ENCODE results near the gene MCRIP2. TPM values are rescaled to one million over a fixed set of nuclear protein-coding genes. Genes with fewer than 3 reads are reported as not detected.
A peak's percentile ranks its signal among the peaks of the same experiment; 100 is the strongest.

Gene MCRIP2
- total RNA-seq, 1 experiment from 2014 or later, result 22.4 TPM

DNA sequence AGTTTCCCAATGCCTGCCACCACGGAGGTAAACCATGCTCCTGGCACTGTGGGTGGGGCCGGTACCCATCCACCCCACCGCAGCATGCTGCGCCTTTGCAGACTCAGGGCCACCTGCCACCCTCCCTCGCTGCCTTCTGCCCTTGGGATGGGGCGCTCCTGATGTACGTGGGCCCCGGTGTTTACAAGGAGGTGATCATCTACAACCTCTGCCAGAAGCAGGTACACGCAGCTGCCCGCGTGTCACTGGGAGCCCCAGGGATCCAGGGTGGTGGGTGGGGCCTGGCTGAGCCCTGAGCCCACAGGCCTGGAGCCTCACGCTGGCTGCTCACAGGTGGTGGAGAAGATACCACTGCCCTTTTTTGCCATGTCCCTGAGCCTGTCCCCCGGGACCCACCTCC lies 24.9 kb downstream of the MCRIP2 start:
- CTCF ChIA-PET, result no interaction called here

DNA sequence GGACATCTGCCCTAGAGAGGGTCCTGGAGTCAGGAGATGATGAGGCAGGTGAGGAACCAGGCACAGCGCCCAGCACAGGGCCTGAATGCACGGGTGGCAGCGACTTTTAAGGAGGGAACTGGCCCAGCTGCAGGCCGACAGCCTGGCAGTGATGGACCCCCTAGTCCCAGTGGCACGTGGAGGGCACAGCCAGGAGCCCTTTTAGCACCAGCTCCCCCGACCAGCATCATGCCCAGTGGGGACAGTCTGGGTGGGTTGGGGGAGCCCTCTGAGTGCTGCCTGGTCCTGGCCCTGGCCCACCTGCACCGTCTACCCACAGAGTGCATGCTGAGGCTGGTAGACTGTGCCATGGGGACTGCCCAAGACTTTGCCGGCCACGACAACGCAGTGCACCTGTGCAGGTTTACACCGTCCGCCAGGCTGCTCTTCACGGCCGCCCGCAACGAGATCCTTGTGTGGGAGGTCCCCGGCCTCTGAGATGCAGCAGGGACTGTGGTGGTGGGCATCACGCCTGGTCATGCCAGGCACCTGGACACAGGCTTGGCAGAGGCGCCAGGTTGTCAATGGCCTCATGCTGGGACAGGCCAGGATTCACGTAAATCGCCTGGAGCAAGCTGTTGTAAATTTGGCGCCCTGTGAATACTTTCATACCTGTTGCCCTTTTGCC lies 25.6 kb downstream of the MCRIP2 start:
- BruUV-seq (replicated peaks), result no TSS peak

More for the DNA sequence above, 24.9 kb downstream of the MCRIP2 start:
- Histone ChIP-seq H3K4me3 (ENCODE audit: low read depth, low read length, poor library complexity, severe bottlenecking) (no peak overlapping the region), H3K27ac (ENCODE audit: low read depth, low read length, poor library complexity, severe bottlenecking) (no peak overlapping the region), H3K4me1 (ENCODE audit: insufficient read depth, low read length, poor library complexity, severe bottlenecking) (peaks cover 3% of the 10 kb centered on the region), H3K36me3 (ENCODE audit: insufficient read depth, low read length, poor library complexity, severe bottlenecking) (peaks cover 25% of the 10 kb centered on the region), H3K9me3 (ENCODE audit: low read depth, low read length, poor library complexity, severe bottlenecking) (no peaks in the 10 kb centered on the region), H3K27me3 (replicated peaks; ENCODE audit: insufficient read depth, low read depth, low read length, poor library complexity) (no peaks in the 10 kb centered on the region)
- POLR2A ChIA-PET (ENCODE audit: low non-redundant PET), result no interaction called here
- no TSS peak for BruUV-seq (replicated peaks)
- no peak for DNase-seq (ENCODE audit: low spot score)
- TF ChIP-seq EZH2 (IDR thresholded peaks at IDR 0.05; ENCODE audit: borderline replicate concordance, low read depth, low read length, poor library complexity, severe bottlenecking), result no peak
- intact Hi-C loops (cut with micrococcal nuclease; ENCODE audit: unreplicated experiment), result no loop called here

DNA sequence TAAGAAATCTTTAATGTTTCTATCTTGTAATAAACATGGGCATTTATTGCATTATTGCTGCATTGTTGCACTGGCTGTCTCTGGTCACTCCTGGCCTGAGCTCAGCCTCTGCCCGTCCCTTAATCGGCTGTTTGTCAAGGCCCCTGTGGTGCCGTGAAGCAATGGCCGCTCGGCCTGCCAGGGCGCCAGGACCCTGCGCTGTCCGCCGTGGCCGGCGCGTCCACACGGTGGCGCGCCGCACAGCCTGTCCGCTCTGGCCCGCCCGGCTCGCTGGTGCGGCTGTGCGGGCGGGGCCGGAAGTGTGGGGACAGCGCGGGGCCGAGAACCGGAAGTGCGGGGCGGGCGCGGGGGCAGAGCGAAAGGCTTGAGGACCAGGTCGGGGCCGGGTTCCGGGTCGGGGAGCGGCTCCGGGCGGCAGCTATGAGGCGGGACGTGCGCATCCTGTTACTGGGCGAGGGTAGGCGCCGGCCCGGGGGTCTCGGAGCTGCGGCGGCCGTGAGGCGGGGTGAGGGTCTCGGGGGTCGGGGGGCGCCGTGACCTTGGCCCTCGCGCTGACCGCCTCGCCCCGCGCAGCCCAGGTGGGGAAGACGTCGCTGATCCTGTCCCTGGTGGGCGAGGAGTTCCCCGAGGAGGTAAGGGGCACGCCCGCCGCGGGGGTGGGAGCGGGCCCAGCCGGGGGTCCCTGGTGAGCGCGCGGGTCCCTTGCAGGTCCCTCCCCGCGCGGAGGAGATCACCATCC lies 26.3 kb downstream of the MCRIP2 start, which contains the start of gene RHOT2:
Gene RHOT2, plus strand, starts transcription at position 353 of the 739 bp plus-strand sequence. Its CDS starts 68 bp downstream, at position 421.
- peaks cover 35% of the 10 kb centered on the region for H3K36me3 ChIP-seq (ENCODE audit: insufficient read depth, low read length, poor library complexity, severe bottlenecking)
- POLR2A ChIA-PET (ENCODE audit: low non-redundant PET), result no interaction called here
- CTCF ChIA-PET, result no interaction called here
- intact Hi-C loops (cut with micrococcal nuclease; ENCODE audit: unreplicated experiment), result no loop called here
- DNase-seq (ENCODE audit: low spot score), result peak; percentile 96
- H3K27me3 ChIP-seq (replicated peaks; ENCODE audit: insufficient read depth, low read depth, low read length, poor library complexity), result no peaks in the 10 kb centered on the region
- H3K9me3 ChIP-seq (ENCODE audit: low read depth, low read length, poor library complexity, severe bottlenecking), result no peaks in the 10 kb centered on the region
- H3K4me3 ChIP-seq (ENCODE audit: low read depth, low read length, poor library complexity, severe bottlenecking), result peak within 1 kb of the TSS; percentile 99
- TF ChIP-seq, protein P1, sequence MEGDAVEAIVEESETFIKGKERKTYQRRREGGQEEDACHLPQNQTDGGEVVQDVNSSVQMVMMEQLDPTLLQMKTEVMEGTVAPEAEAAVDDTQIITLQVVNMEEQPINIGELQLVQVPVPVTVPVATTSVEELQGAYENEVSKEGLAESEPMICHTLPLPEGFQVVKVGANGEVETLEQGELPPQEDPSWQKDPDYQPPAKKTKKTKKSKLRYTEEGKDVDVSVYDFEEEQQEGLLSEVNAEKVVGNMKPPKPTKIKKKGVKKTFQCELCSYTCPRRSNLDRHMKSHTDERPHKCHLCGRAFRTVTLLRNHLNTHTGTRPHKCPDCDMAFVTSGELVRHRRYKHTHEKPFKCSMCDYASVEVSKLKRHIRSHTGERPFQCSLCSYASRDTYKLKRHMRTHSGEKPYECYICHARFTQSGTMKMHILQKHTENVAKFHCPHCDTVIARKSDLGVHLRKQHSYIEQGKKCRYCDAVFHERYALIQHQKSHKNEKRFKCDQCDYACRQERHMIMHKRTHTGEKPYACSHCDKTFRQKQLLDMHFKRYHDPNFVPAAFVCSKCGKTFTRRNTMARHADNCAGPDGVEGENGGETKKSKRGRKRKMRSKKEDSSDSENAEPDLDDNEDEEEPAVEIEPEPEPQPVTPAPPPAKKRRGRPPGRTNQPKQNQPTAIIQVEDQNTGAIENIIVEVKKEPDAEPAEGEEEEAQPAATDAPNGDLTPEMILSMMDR (conservative IDR thresholded peaks at IDR 0.05; ENCODE audit: low read depth, low read length), result peak; percentile 76
- TF ChIP-seq EZH2 (IDR thresholded peaks at IDR 0.05; ENCODE audit: borderline replicate concordance, low read depth, low read length, poor library complexity, severe bottlenecking), result no peak
- no TSS peak for BruUV-seq (replicated peaks)
- H3K27ac ChIP-seq (ENCODE audit: low read depth, low read length, poor library complexity, severe bottlenecking), result peak within 1 kb of the TSS; percentile 94
- H3K4me1 ChIP-seq (ENCODE audit: insufficient read depth, low read length, poor library complexity, severe bottlenecking), result peaks cover 3% of the 10 kb centered on the region

More for the DNA sequence above, 25.6 kb downstream of the MCRIP2 start:
- Histone ChIP-seq H3K4me3 (ENCODE audit: low read depth, low read length, poor library complexity, severe bottlenecking) (no peak overlapping the region), H3K9me3 (ENCODE audit: low read depth, low read length, poor library complexity, severe bottlenecking) (no peaks in the 10 kb centered on the region), H3K27ac (ENCODE audit: low read depth, low read length, poor library complexity, severe bottlenecking) (peak overlapping the region; percentile 94), H3K36me3 (ENCODE audit: insufficient read depth, low read length, poor library complexity, severe bottlenecking) (peaks cover 31% of the 10 kb centered on the region), H3K27me3 (replicated peaks; ENCODE audit: insufficient read depth, low read depth, low read length, poor library complexity) (no peaks in the 10 kb centered on the region), H3K4me1 (ENCODE audit: insufficient read depth, low read length, poor library complexity, severe bottlenecking) (peaks cover 3% of the 10 kb centered on the region)
- DNase-seq (ENCODE audit: low spot score), result no peak
- intact Hi-C loops (cut with micrococcal nuclease; ENCODE audit: unreplicated experiment), result no loop called here
- CTCF ChIA-PET, result no interaction called here
- POLR2A ChIA-PET (ENCODE audit: low non-redundant PET), result no interaction called here
- TF ChIP-seq, protein P1 (conservative IDR thresholded peaks at IDR 0.05; ENCODE audit: low read depth, low read length), result no peak
- no peak for TF ChIP-seq EZH2 (IDR thresholded peaks at IDR 0.05; ENCODE audit: borderline replicate concordance, low read depth, low read length, poor library complexity, severe bottlenecking)

Measured in A673 (cell line).